ENCODE data around the gene OCA2. TPM values are rescaled to one million over a fixed set of nuclear protein-coding genes. Genes with fewer than 3 reads are reported as not detected.

OCA2 gene
- total and polyA plus RNA-seq, 2 donors from 2014 or later, result 0.45 to 2.5 TPM

- TF ChIP-seq CTCF (IDR thresholded peaks at IDR 0.05; ENCODE audit: borderline replicate concordance, extremely low read depth, insufficient read depth), result no peak
- FAIRE-seq (no peak), DNase-seq (peak in 1 of 5 donors; percentile 14)
- Histone ChIP-seq H3K9ac (ENCODE audit: low read length in 3 of 3) (no peak overlapping the region), H3K36me3 (ENCODE audit: control insufficient read depth in 2 of 3, insufficient read depth in 3 of 3, low read length in 3 of 3) (no peaks in the 10 kb centered on the region), H3K9me3 (ENCODE audit: control insufficient read depth in 2 of 3, insufficient read depth in 1 of 3, low read length in 3 of 3) (no peaks in the 10 kb centered on the region), H3K27me3 (ENCODE audit: control insufficient read depth, insufficient read depth, low read length) (no peaks in the 10 kb centered on the region), H3K4me1 (ENCODE audit: control insufficient read depth in 2 of 3, insufficient read depth in 2 of 3, low read depth in 1 of 3, low read length in 3 of 3) (no peaks in the 10 kb centered on the region), H3K4me3 (ENCODE audit: low read length in 3 of 3) (no peak overlapping the region), H3K27ac (ENCODE audit: low read depth in 2 of 2, low read length in 2 of 2) (no peak overlapping the region)
- intact Hi-C loops (cut with DNase I), result no loop called here
Measured at GRCh38 chr15:27797765-27798164, 301.4 kb downstream of the OCA2 start.

- Histone ChIP-seq H3K27ac (ENCODE audit: low read depth in 2 of 2, low read length in 2 of 2) (no peak overlapping the region), H3K4me1 (ENCODE audit: control insufficient read depth in 2 of 3, insufficient read depth in 2 of 3, low read depth in 1 of 3, low read length in 3 of 3) (no peaks in the 10 kb centered on the region), H3K36me3 (ENCODE audit: control insufficient read depth in 2 of 3, insufficient read depth in 3 of 3, low read length in 3 of 3) (no peaks in the 10 kb centered on the region), H3K4me3 (ENCODE audit: low read length in 3 of 3) (no peak overlapping the region), H3K9me3 (ENCODE audit: control insufficient read depth in 2 of 3, insufficient read depth in 1 of 3, low read length in 3 of 3) (no peaks in the 10 kb centered on the region), H3K9ac (ENCODE audit: low read length in 3 of 3) (no peak overlapping the region), H3K27me3 (ENCODE audit: control insufficient read depth, insufficient read depth, low read length) (no peaks in the 10 kb centered on the region)
- DNase-seq (peak in 3 of 5 donors; percentile 45 to 57 (median 50)), FAIRE-seq (no peak)
- intact Hi-C loops (cut with DNase I), result no loop called here
- TF ChIP-seq CTCF (IDR thresholded peaks at IDR 0.05; ENCODE audit: borderline replicate concordance, extremely low read depth, insufficient read depth), result no peak
Measured at GRCh38 chr15:27796405-27797320, 302.5 kb downstream of the OCA2 start.

GRCh38 chr15:27792756-27793264 lies 306.3 kb downstream of the OCA2 start:
- DNase-seq (no peak), FAIRE-seq (no peak)
- H3K4me3 ChIP-seq (ENCODE audit: low read length in 3 of 3), result no peak overlapping the region
- H3K27ac ChIP-seq (ENCODE audit: low read depth in 2 of 2, low read length in 2 of 2), result no peak overlapping the region
- intact Hi-C loops (cut with DNase I), result no loop called here
- no peak for TF ChIP-seq CTCF (IDR thresholded peaks at IDR 0.05; ENCODE audit: borderline replicate concordance, extremely low read depth, insufficient read depth)
- no peaks in the 10 kb centered on the region for H3K27me3 ChIP-seq (ENCODE audit: control insufficient read depth, insufficient read depth, low read length)
- H3K9me3 ChIP-seq (ENCODE audit: control insufficient read depth in 2 of 3, insufficient read depth in 1 of 3, low read length in 3 of 3), result no peaks in the 10 kb centered on the region
- no peak overlapping the region for H3K9ac ChIP-seq (ENCODE audit: low read length in 3 of 3)
- H3K4me1 ChIP-seq (ENCODE audit: control insufficient read depth in 2 of 3, insufficient read depth in 2 of 3, low read depth in 1 of 3, low read length in 3 of 3), result no peaks in the 10 kb centered on the region
- no peaks in the 10 kb centered on the region for H3K36me3 ChIP-seq (ENCODE audit: control insufficient read depth in 2 of 3, insufficient read depth in 3 of 3, low read length in 3 of 3)
